ENCODE results near the gene PCSK5.

- TF ChIP-seq CTCF (IDR thresholded peaks at IDR 0.05; ENCODE audit: extremely low read depth in 1 of 2, insufficient read depth in 1 of 2, low read depth in 1 of 2, low read length in 2 of 2) (no peak), POLR2AphosphoS5 (IDR thresholded peaks at IDR 0.05; ENCODE audit: insufficient read depth, low read depth, low read length) (no peak)
Observed at GRCh38 chr9:75964427-75964826, 74.0 kb downstream of the PCSK5 start.
